T-helper 1 cell (primary cell): Measurements from ENCODE around the gene TAS2R30.
A peak's percentile ranks its signal among the peaks of the same experiment; 100 is the strongest.

Source experiments
- DNase-seq, 5 donors: peaks; one replicate each; pipeline ENCODE4 v3.0.0-alpha.2; 2012 to 2020
- total RNA-seq, 4 donors: gene quantifications; one replicate each; lab custom pipeline; 2026; lab: John Stamatoyannopoulos, UW

The TAS2R30 gene
- total RNA-seq, result 1.5 to 5.2 (median 2.9) reads per million in 4 donors

GRCh38 chr12:11134305-11134704 lies at the start of gene TAS2R30:
TSS of gene TAS2R30 (minus strand) at chr12:11134644. CDS start at chr12:11134244, 400 bp downstream.
- no peak for DNase-seq

GRCh38 chr12:11183011-11183410 lies 48.6 kb upstream of the TAS2R30 start:
- no peak for DNase-seq

- DNase-seq, result no peak
Measured at GRCh38 chr12:11182529-11182928, 48.1 kb upstream of the TAS2R30 start.

- DNase-seq, result no peak
Measured at GRCh38 chr12:11178250-11178649, 43.8 kb upstream of the TAS2R30 start.

- DNase-seq, result no peak
Measured at GRCh38 chr12:11174022-11174421, 39.6 kb upstream of the TAS2R30 start.

GRCh38 chr12:11171969-11172675 lies 37.7 kb upstream of the TAS2R30 start:
- no peak for DNase-seq

- DNase-seq, result peak; percentile 75 to 93 (median 82)
Measured at GRCh38 chr12:11171145-11171968, 36.9 kb upstream of the TAS2R30 start, which contains the start of gene SMIM10L1. TSS of gene SMIM10L1 (plus strand) at chr12:11171194. CDS start at chr12:11171357, 163 bp downstream.

- no peak for DNase-seq
Measured at GRCh38 chr12:11170810-11171144, 36.3 kb upstream of the TAS2R30 start.

- DNase-seq, result no peak
Measured at GRCh38 chr12:11166300-11166699, 31.9 kb upstream of the TAS2R30 start.

GRCh38 chr12:11164384-11164783 lies 29.9 kb upstream of the TAS2R30 start:
- DNase-seq, result no peak

- DNase-seq, result no peak
Measured at GRCh38 chr12:11162502-11162901, 28.1 kb upstream of the TAS2R30 start.

GRCh38 chr12:11158885-11159444 lies 24.5 kb upstream of the TAS2R30 start:
- no peak for DNase-seq

- no peak for DNase-seq
Measured at GRCh38 chr12:11154400-11154925, 20.0 kb upstream of the TAS2R30 start.

GRCh38 chr12:11152725-11153124 lies 18.3 kb upstream of the TAS2R30 start:
- DNase-seq, result no peak

- no peak for DNase-seq
Measured at GRCh38 chr12:11150832-11151231, 16.4 kb upstream of the TAS2R30 start.

GRCh38 chr12:11147420-11147819 lies 13.0 kb upstream of the TAS2R30 start:
- DNase-seq, result no peak

- no peak for DNase-seq
Measured at GRCh38 chr12:11144297-11144696, 9.9 kb upstream of the TAS2R30 start.

- no peak for DNase-seq
Measured at GRCh38 chr12:11143352-11143751, 8.9 kb upstream of the TAS2R30 start.

- DNase-seq, result no peak
Measured at GRCh38 chr12:11136075-11136474, 1.6 kb upstream of the TAS2R30 start.

GRCh38 chr12:11133816-11134215 lies 628 bp downstream of the TAS2R30 start:
- DNase-seq, result no peak

- DNase-seq, result no peak
Measured at GRCh38 chr12:11133162-11133561, 1.3 kb downstream of the TAS2R30 start.

- no peak for DNase-seq
Measured at GRCh38 chr12:11130999-11131398, 3.4 kb downstream of the TAS2R30 start.

- DNase-seq, result no peak
Measured at GRCh38 chr12:11130382-11130781, 4.1 kb downstream of the TAS2R30 start.
